Embryonic facial prominence (tissue), 1 donor: ENCODE measurements around the gene CUX1.

Source experiments
- DNase-seq: peaks from one replicate; pipeline ENCODE4 v3.0.0-alpha.2; 2016; ENCODE audit errors: extremely low spot score

Gene CUX1

GRCh38 chr7:101936611-101937231 is 119.3 kb downstream of the CUX1 start:
- no peak for DNase-seq

- DNase-seq, result no peak
Measured at GRCh38 chr7:101937717-101938514, 120.5 kb downstream of the CUX1 start.

GRCh38 chr7:101939136-101939695 is 121.8 kb downstream of the CUX1 start:
- no peak for DNase-seq

GRCh38 chr7:101940151-101940550 is 122.7 kb downstream of the CUX1 start:
- no peak for DNase-seq

- DNase-seq, result no peak
Measured at GRCh38 chr7:101940830-101941229, 123.4 kb downstream of the CUX1 start.

- no peak for DNase-seq
Measured at GRCh38 chr7:101941481-101942383, 124.3 kb downstream of the CUX1 start.

- DNase-seq, result no peak
Measured at GRCh38 chr7:101942603-101943210, 125.3 kb downstream of the CUX1 start.

GRCh38 chr7:101943306-101943705 is 125.9 kb downstream of the CUX1 start:
- DNase-seq, result no peak

- no peak for DNase-seq
Measured at GRCh38 chr7:101943889-101944600, 126.6 kb downstream of the CUX1 start.

- no peak for DNase-seq
Measured at GRCh38 chr7:101944611-101945010, 127.2 kb downstream of the CUX1 start.

GRCh38 chr7:101945034-101945758 is 127.8 kb downstream of the CUX1 start:
- no peak for DNase-seq

GRCh38 chr7:101947899-101948298 is 130.5 kb downstream of the CUX1 start:
- no peak for DNase-seq

GRCh38 chr7:101948650-101949049 is 131.2 kb downstream of the CUX1 start:
- DNase-seq, result no peak

GRCh38 chr7:101950450-101951119 is 133.2 kb downstream of the CUX1 start:
- DNase-seq, result no peak

GRCh38 chr7:101951757-101952156 is 134.3 kb downstream of the CUX1 start:
- DNase-seq, result no peak

GRCh38 chr7:101952355-101953247 is 135.2 kb downstream of the CUX1 start:
- no peak for DNase-seq

GRCh38 chr7:101953248-101953819 is 135.9 kb downstream of the CUX1 start:
- DNase-seq, result no peak

GRCh38 chr7:101954499-101954898 is 137.1 kb downstream of the CUX1 start:
- no peak for DNase-seq
